Measurements from ENCODE around the gene ELMOD3. TPM values are rescaled to one million over a fixed set of nuclear protein-coding genes. Genes with fewer than 3 reads are reported as not detected.
A peak's percentile ranks its signal among the peaks of the same experiment; 100 is the strongest.
"Not testable (repeated sequence)": the region's sequence is repeated elsewhere in the genome, so short reads cannot be mapped to it uniquely, and the experiment has no call there.

ELMOD3 gene
- total RNA-seq, 1 donor from 2014 or later = 19.6 TPM

- intact Hi-C loops (cut with DNase I) = no loop called here
- H3K27me3 ChIP-seq (ENCODE audit: low read depth) = no peaks in the 10 kb centered on the region
- H3K36me3 ChIP-seq = peaks cover 36% of the 10 kb centered on the region
- no peaks in the 10 kb centered on the region for H3K9me3 ChIP-seq
- ATAC-seq (peak; percentile 55 to 60), DNase-seq (peak; percentile 71)
- TF ChIP-seq CTCF (IDR thresholded peaks at IDR 0.05) = no peak
- peak overlapping the region; percentile 99 for H3K27ac ChIP-seq
- peak overlapping the region; percentile 71 for H3K4me3 ChIP-seq
- H3K4me1 ChIP-seq = peaks cover 45% of the 10 kb centered on the region
Observed at GRCh38 chr2:85327160-85327821, 27.3 kb upstream of the ELMOD3 start.

- DNase-seq (peak; percentile 96), ATAC-seq (peak; percentile 98 to 99)
- Histone ChIP-seq H3K27ac (peak within 1 kb of the TSS; percentile 99), H3K4me1 (peaks cover 38% of the 10 kb centered on the region), H3K4me3 (peak within 1 kb of the TSS; percentile 71), H3K36me3 (peaks cover 29% of the 10 kb centered on the region), H3K9me3 (no peaks in the 10 kb centered on the region), H3K27me3 (ENCODE audit: low read depth) (no peaks in the 10 kb centered on the region)
- intact Hi-C loops (cut with DNase I) = no loop called here
- TF ChIP-seq CTCF (IDR thresholded peaks at IDR 0.05) = no peak
Observed at GRCh38 chr2:85327822-85328617, 26.5 kb upstream of the ELMOD3 start, which contains the start of gene TGOLN2. TSS of gene TGOLN2 (minus strand) at chr2:85327989. CDS start at chr2:85327962, 27 bp downstream.

- no peaks in the 10 kb centered on the region for H3K27me3 ChIP-seq (ENCODE audit: low read depth)
- peaks cover 17% of the 10 kb centered on the region for H3K36me3 ChIP-seq
- H3K4me1 ChIP-seq = peaks cover 26% of the 10 kb centered on the region
- no peak overlapping the region for H3K27ac ChIP-seq
- ATAC-seq (no peak), DNase-seq (no peak)
- no peak for TF ChIP-seq CTCF (IDR thresholded peaks at IDR 0.05)
- no peaks in the 10 kb centered on the region for H3K9me3 ChIP-seq
- H3K4me3 ChIP-seq = no peak overlapping the region
- intact Hi-C loops (cut with DNase I) = no loop called here
Observed at GRCh38 chr2:85329181-85329651, 25.4 kb upstream of the ELMOD3 start.

GRCh38 chr2:85329701-85330100 is 24.9 kb upstream of the ELMOD3 start:
- DNase-seq; H3K4me3 ChIP-seq; ATAC-seq; intact Hi-C loops (cut with DNase I); H3K9me3 ChIP-seq; H3K27ac ChIP-seq; H3K27me3 ChIP-seq (ENCODE audit: low read depth): not testable (repeated sequence)
- Histone ChIP-seq H3K36me3 (peaks cover 12% of the 10 kb centered on the region), H3K4me1 (peaks cover 21% of the 10 kb centered on the region)

- intact Hi-C loops (cut with DNase I) = no loop called here
- Histone ChIP-seq H3K9me3 (no peaks in the 10 kb centered on the region), H3K36me3 (peaks cover 4% of the 10 kb centered on the region), H3K4me3 (no peak overlapping the region), H3K4me1 (peaks cover 8% of the 10 kb centered on the region), H3K27me3 (ENCODE audit: low read depth) (no peaks in the 10 kb centered on the region), H3K27ac (no peak overlapping the region)
- ATAC-seq = no peak
- no peak for TF ChIP-seq CTCF (IDR thresholded peaks at IDR 0.05)
- DNase-seq = no peak
Observed at GRCh38 chr2:85330839-85331636, 23.5 kb upstream of the ELMOD3 start.

GRCh38 chr2:85333877-85334276 is 20.7 kb upstream of the ELMOD3 start:
- H3K27me3 ChIP-seq (ENCODE audit: low read depth); DNase-seq; H3K4me1 ChIP-seq; H3K9me3 ChIP-seq; intact Hi-C loops (cut with DNase I); H3K4me3 ChIP-seq; ATAC-seq; H3K27ac ChIP-seq; H3K36me3 ChIP-seq: not testable (repeated sequence)
